K562 (cell line): Measurements from ENCODE around the gene TTLL3. TPM values are rescaled to one million over a fixed set of nuclear protein-coding genes. Genes with fewer than 3 reads are reported as not detected.

Experiments
- ARID2 ChIP-seq: fragments of 450-650 bp; IDR thresholded peaks from 2 replicates; pipeline ENCODE4 v1.6.1; 2017; ENCODE audit warnings: antibody characterized with exemption, mild to moderate bottlenecking
- ARID3A ChIP-seq: IDR thresholded peaks from 2 replicates; pipeline ENCODE4 v1.6.1; 2012; ENCODE audit warnings: low read depth, low read length, improper control_type of control experiment, borderline replicate concordance
- BHLHE40 ChIP-seq: IDR thresholded peaks from 2 replicates; pipeline ENCODE4 v1.6.1; 2011; ENCODE audit warnings: low read length, improper control_type of control experiment
- BRF1 ChIP-seq: IDR thresholded peaks from 3 replicates; pipeline ENCODE4 v1.6.1; 2011; ENCODE audit warnings: borderline replicate concordance, mild to moderate bottlenecking; ENCODE audit not compliant: insufficient read length; ENCODE audit errors: extremely low read depth
- CEBPG ChIP-seq, 3 experiments: fragments of 200-800 bp in 1 of 3; sonication (Bioruptor generic) in 1 of 3; sonication (generic) in 1 of 3; formaldehyde crosslinking in 1 of 3; IDR thresholded peaks in 2 of 3; conservative IDR thresholded peaks in 1 of 3; 2 replicates each; pipeline versions ENCODE4 v1.6.1 to v1.8.0; 2016 to 2022; ENCODE audit warnings: missing compliant biosample characterization in 2 of 3, missing genetic modification characterization in 2 of 3, mild to moderate bottlenecking in 1 of 3, missing genetic modification reagents in 1 of 3
- ELK1 ChIP-seq: sonication (generic); formaldehyde crosslinking; IDR thresholded peaks from 2 replicates; pipeline ENCODE4 v1.8.1; 2022; ENCODE audit warnings: missing genetic modification reagents
- GATAD2B ChIP-seq: fragments of 450-650 bp; IDR thresholded peaks from 2 replicates; pipeline ENCODE4 v1.6.1; 2017; ENCODE audit warnings: mild to moderate bottlenecking, borderline replicate concordance
- MAFG ChIP-seq: fragments of 450-650 bp; conservative IDR thresholded peaks from 2 replicates; pipeline ENCODE4 v1.6.1; 2016; ENCODE audit warnings: missing genetic modification characterization, missing compliant biosample characterization
- MBD1 ChIP-seq: fragments of 250-450 bp; sonication (Bioruptor Pico); IDR thresholded peaks from 2 replicates; pipeline ENCODE4 v1.8.0; 2022; ENCODE audit warnings: inconsistent platforms
- NFATC3 ChIP-seq: fragments of 450-650 bp; IDR thresholded peaks from 2 replicates; pipeline ENCODE4 v1.6.1; 2017; ENCODE audit warnings: mild to moderate bottlenecking
- NFIC ChIP-seq: fragments of 450-650 bp; IDR thresholded peaks from 2 replicates; pipeline ENCODE4 v1.6.1; 2017; ENCODE audit warnings: mild to moderate bottlenecking, inconsistent platforms
- RBM17 ChIP-seq: fragments of 200-400 bp; formaldehyde crosslinking; IDR thresholded peaks from 2 replicates; pipeline ENCODE4 v1.6.1; 2017; ENCODE audit warnings: low read depth, mild to moderate bottlenecking, low read length, borderline replicate concordance
- SP1 ChIP-seq: sonication (generic); formaldehyde crosslinking; IDR thresholded peaks from 2 replicates; pipeline ENCODE4 v1.8.1; 2022; ENCODE audit warnings: mild to moderate bottlenecking, missing genetic modification reagents
- SUPT5H ChIP-seq: fragments of 450-650 bp; IDR thresholded peaks from 2 replicates; pipeline ENCODE4 v1.6.1; 2016
- TRIM25 ChIP-seq: fragments of 450-650 bp; IDR thresholded peaks from 2 replicates; pipeline ENCODE4 v1.7.0; 2016; ENCODE audit warnings: borderline replicate concordance
- USF1 ChIP-seq: sonication (generic); formaldehyde crosslinking; IDR thresholded peaks from 2 replicates; pipeline ENCODE4 v1.9.0; 2022; ENCODE audit warnings: mild to moderate bottlenecking, missing genetic modification reagents
- ZBTB34 ChIP-seq: fragments of 250-450 bp; sonication (Bioruptor Pico); IDR thresholded peaks from 2 replicates; pipeline ENCODE4 v1.8.0; 2021; ENCODE audit warnings: mild to moderate bottlenecking, moderate library complexity
- ZNF282 ChIP-seq: sonication (generic); formaldehyde crosslinking; IDR thresholded peaks from 2 replicates; pipeline ENCODE4 v1.8.1; 2023; ENCODE audit warnings: missing genetic modification reagents
- ZNF3 ChIP-seq: fragments of 250-450 bp; sonication (Bioruptor Pico); IDR thresholded peaks from 2 replicates; pipeline ENCODE4 v1.5.0; 2021; ENCODE audit warnings: mild to moderate bottlenecking, moderate library complexity
- polyA plus RNA-seq, 8 experiments: library from polyadenylated mRNA; depleted of rRNA in 4 of 8; stranded (reverse) in 5 of 8; unstranded in 3 of 8; fragments of >200 nt; fragmentation: Nextera tagmentation in 2 of 8; fragmentation: Illumina TruSeq in 1 of 8; extraction: Ambion mirVana in 2 of 8; extraction: Trizol in 1 of 8; gene quantifications; 2 replicates each; pipeline versions ENCODE4 v1.2.1 to v1.2.3, GENCODE V29; 2011 to 2014; ENCODE audit warnings: inconsistent platforms in 1 of 8, missing spikeins in 1 of 8
- total RNA-seq, 7 experiments: library from RNA; depleted of rRNA in 6 of 7; stranded (reverse); fragments of >200 nt in 6 of 7; fragmentation: Illumina TruSeq in 2 of 7; extraction: Trizol in 2 of 7; gene quantifications; 2 replicates each; pipeline versions ENCODE4 v1.2.1 to v1.2.3, GENCODE V29; 2011 to 2021; ENCODE audit warnings: low replicate concordance in 1 of 7

Gene TTLL3
- total and polyA plus RNA-seq, 9 of the 15 experiments (the other 6 are each of a cell fraction or from before 2014, with no cell fraction given), result 8.9 to 106 (median 33.2) TPM

- TF ChIP-seq NFIC, result peak; percentile 70
- peak; percentile 82 for TF ChIP-seq BHLHE40
- TF ChIP-seq ARID3A, result no peak
- TF ChIP-seq GATAD2B, result no peak
- TF ChIP-seq USF1 (CRISPR knock-in tag), result peak; percentile 69
- TF ChIP-seq TRIM25, result no peak; the same call in 1 of the 2 replicates
- no peak for TF ChIP-seq CEBPG (CRISPR knock-in tag; IDR thresholded peaks at IDR 0.05)
- no peak for TF ChIP-seq CEBPG (tag; conservative IDR thresholded peaks at IDR 0.05 in 1 of 2, IDR thresholded peaks at IDR 0.05 in 1 of 2)
- no peak for TF ChIP-seq ZNF282
- peak; percentile 92 for TF ChIP-seq SUPT5H
- no peak for TF ChIP-seq ELK1 (CRISPR knock-in tag)
- no peak for TF ChIP-seq ZNF3 (CRISPR knock-in tag)
- no peak for TF ChIP-seq RBM17
- TF ChIP-seq SP1 (CRISPR knock-in tag), result 0 out of 2 replicates have a peak, but pooled peaks have one; percentile 55
- TF ChIP-seq NFATC3, result no peak
- TF ChIP-seq BRF1, result no peak
- no peak for TF ChIP-seq MBD1
- TF ChIP-seq MAFG, result peak; percentile 34; the same call in 1 of the 2 replicates
- TF ChIP-seq ZBTB34 (CRISPR knock-in tag), result no peak
- no peak for TF ChIP-seq ARID2
Observed at GRCh38 chr3:9843715-9844438, 33.8 kb downstream of the TTLL3 start, which contains the start of gene RPUSD3 (continued).
